OCI-LY1 (cell line): Measurements from ENCODE around the gene LIN7C.

Experiments
- H2AFZ ChIP-seq: fragments of 200-600 bp; sonication (generic), shearing (Covaris generic); 2 replicates; pipeline ENCODE4 v1.6.0; 2014; ENCODE audit warnings: antibody characterized with exemption, mild to moderate bottlenecking, low read length
- H3F3A ChIP-seq: fragments of 200-600 bp; sonication (generic), shearing (Covaris generic); 2 replicates; pipeline ENCODE4 v1.6.0; 2014; ENCODE audit warnings: mild to moderate bottlenecking, antibody characterized with exemption, low read length, moderate library complexity; ENCODE audit not compliant: insufficient read depth
- H3K27ac ChIP-seq: fragments of 200-600 bp; sonication (generic); 2 replicates; pipeline ENCODE4 v1.5.1; 2014; ENCODE audit warnings: low read length, mixed run types, mild to moderate bottlenecking, low read depth; ENCODE audit not compliant: poor library complexity, severe bottlenecking
- H3K27me3 ChIP-seq: fragments of 200-600 bp; sonication (generic); 2 replicates; pipeline ENCODE4 v1.6.0; 2014; ENCODE audit warnings: antibody characterized with exemption, mild to moderate bottlenecking, low read length, moderate library complexity; ENCODE audit not compliant: insufficient read depth
- H3K36me3 ChIP-seq: fragments of 200-600 bp; sonication (generic); 2 replicates; pipeline ENCODE4 v1.6.1; 2014; ENCODE audit warnings: mild to moderate bottlenecking, antibody characterized with exemption, low read length, moderate library complexity, mixed read lengths; ENCODE audit not compliant: insufficient read depth
- H3K4me1 ChIP-seq: fragments of 200-600 bp; sonication (generic); 2 replicates; pipeline ENCODE4 v1.5.1; 2014; ENCODE audit warnings: mild to moderate bottlenecking, low read length, moderate library complexity; ENCODE audit not compliant: insufficient read depth, severe bottlenecking
- H3K4me2 ChIP-seq: fragments of 200-600 bp; sonication (generic), shearing (Covaris generic); 2 replicates; pipeline ENCODE4 v1.6.1; 2014; ENCODE audit warnings: low read length
- H3K4me3 ChIP-seq: fragments of 200-600 bp; sonication (generic); 2 replicates; pipeline ENCODE4 v1.5.1; 2014; ENCODE audit warnings: low read length, low read depth, mild to moderate bottlenecking, mixed read lengths; ENCODE audit not compliant: poor library complexity, severe bottlenecking
- H3K79me2 ChIP-seq: fragments of 200-600 bp; shearing (Covaris generic); 2 replicates; pipeline ENCODE4 v1.6.1; 2016; ENCODE audit warnings: mixed run types, low read length, mixed read lengths; ENCODE audit not compliant: insufficient read depth
- H3K9ac ChIP-seq: fragments of 200-600 bp; sonication (generic), shearing (Covaris generic); 2 replicates; pipeline ENCODE4 v1.6.1; 2014; ENCODE audit warnings: mild to moderate bottlenecking, low read length, mixed read lengths
- H3K9me2 ChIP-seq: fragments of 200-600 bp; sonication (generic), shearing (Covaris generic); 2 replicates; pipeline ENCODE4 v1.6.1; 2014; ENCODE audit warnings: low read depth, mild to moderate bottlenecking, low read length, mixed read lengths
- H3K9me3 ChIP-seq: fragments of 200-600 bp; shearing (Covaris generic); 2 replicates; pipeline ENCODE4 v1.6.1; 2014; ENCODE audit warnings: low read length, mixed read lengths
- H4K20me1 ChIP-seq: fragments of 200-600 bp; sonication (generic), shearing (Covaris generic); 2 replicates; pipeline ENCODE4 v1.6.0; 2016; ENCODE audit warnings: mild to moderate bottlenecking, low read length; ENCODE audit not compliant: insufficient read depth
- EZH2 ChIP-seq: fragments of 200-600 bp; sonication (generic), shearing (Covaris generic); IDR thresholded peaks from 2 replicates; pipeline ENCODE4 v1.8.0; 2017; ENCODE audit warnings: borderline replicate concordance, mixed run types, mild to moderate bottlenecking, antibody characterized with exemption, low read length, moderate library complexity, mixed read lengths
- TF ChIP-seq, protein P1 (sequence below): fragments of 200-600 bp; sonication (generic), shearing (Covaris generic); IDR thresholded peaks from 2 replicates; pipeline ENCODE4 v1.5.1; 2017; ENCODE audit warnings: mild to moderate bottlenecking, antibody characterized with exemption, low read length, moderate library complexity, mixed read lengths

LIN7C gene

DNA sequence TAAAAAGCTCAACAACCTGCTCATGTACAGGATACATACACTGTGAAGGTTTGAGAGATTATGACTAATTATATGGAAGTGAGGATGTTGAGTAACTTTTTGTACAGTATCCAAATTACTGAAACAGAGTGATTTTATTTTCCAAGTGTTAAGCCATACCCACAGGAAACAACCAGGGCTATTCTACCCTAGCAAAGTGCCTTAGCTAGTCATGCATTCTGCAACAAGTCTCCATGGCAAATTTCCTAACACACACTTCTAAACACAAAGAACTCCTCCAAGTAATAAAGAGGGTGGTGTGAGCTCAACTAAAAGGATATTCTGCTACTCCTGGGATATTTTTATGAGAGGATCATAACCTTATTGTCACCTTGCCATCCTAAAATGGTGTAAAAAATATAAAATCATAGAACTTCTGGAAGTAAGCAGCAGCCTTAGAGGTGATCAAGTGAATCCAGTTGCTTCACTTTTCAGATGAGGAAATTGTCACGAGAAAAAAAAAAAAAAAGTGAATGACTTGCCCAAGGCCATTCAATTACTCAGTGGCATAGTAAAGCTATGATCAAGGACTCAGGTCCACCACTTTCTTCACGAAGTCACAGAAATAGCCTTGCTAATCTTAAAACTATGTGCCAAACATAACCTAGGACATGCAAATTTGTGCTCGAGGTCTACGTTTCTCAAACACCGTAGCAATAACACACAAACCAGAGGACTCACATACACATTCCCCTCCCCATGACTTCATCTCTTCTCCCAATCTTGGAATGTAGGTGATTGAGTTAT is 38.2 kb downstream of the LIN7C start:
- Histone ChIP-seq H3K4me2 (no peak overlapping the region), H4K20me1 (no peaks in the 10 kb centered on the region), H3K9me3 (no peaks in the 10 kb centered on the region), H3K36me3 (no peaks in the 10 kb centered on the region), H3K9ac (no peak overlapping the region), H3K79me2 (no peaks in the 10 kb centered on the region), H3K9me2 (no peaks in the 10 kb centered on the region), H3K4me3 (no peak overlapping the region), H3K4me1 (peaks cover 6% of the 10 kb centered on the region), H3K27ac (no peak overlapping the region), H3K27me3 (0 out of 2 replicates have a peak, but pooled peaks cover 4% of the 10 kb centered on the region), H3F3A (no peaks in the 10 kb centered on the region), H2AFZ (no peak overlapping the region)
- TF ChIP-seq, protein P1, sequence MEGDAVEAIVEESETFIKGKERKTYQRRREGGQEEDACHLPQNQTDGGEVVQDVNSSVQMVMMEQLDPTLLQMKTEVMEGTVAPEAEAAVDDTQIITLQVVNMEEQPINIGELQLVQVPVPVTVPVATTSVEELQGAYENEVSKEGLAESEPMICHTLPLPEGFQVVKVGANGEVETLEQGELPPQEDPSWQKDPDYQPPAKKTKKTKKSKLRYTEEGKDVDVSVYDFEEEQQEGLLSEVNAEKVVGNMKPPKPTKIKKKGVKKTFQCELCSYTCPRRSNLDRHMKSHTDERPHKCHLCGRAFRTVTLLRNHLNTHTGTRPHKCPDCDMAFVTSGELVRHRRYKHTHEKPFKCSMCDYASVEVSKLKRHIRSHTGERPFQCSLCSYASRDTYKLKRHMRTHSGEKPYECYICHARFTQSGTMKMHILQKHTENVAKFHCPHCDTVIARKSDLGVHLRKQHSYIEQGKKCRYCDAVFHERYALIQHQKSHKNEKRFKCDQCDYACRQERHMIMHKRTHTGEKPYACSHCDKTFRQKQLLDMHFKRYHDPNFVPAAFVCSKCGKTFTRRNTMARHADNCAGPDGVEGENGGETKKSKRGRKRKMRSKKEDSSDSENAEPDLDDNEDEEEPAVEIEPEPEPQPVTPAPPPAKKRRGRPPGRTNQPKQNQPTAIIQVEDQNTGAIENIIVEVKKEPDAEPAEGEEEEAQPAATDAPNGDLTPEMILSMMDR = no peak
- no peak for TF ChIP-seq EZH2

DNA sequence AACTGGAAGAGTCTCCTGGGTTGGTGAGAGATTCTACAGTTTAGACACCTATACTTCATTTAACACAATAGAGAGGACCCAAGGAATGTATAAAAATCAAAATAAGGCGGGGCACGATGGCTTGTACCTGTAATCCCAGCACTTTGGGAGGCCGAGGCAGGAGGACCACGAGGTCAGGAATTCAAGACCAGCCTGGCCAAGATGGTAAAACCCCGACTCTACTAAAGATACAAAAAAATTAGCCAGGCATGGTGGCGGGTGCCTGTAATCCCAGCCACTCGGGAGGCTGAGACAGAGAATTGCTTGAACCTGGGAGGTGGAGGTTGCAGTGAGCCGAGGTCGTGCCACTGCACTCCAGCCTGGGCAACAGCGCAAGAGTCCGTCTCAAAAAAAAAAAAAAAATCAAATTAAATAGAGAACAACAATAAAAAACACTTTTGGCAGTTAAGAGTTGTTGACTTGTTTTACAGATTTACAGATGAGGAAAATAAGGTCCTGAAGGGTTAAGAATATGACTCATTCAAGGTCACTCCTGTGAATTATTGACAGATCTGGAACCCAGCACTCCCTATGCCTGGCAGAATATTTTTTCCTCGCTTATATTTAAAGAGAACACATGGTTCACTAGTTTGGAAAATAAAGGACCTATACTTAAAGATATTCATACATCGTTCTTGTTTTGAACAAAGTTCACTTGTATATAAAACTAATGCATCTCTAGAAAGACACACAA is 39.2 kb downstream of the LIN7C start:
- no peak overlapping the region for H3K9ac ChIP-seq
- H3K9me3 ChIP-seq = no peaks in the 10 kb centered on the region
- H3K9me2 ChIP-seq = no peaks in the 10 kb centered on the region
- H3K36me3 ChIP-seq = no peaks in the 10 kb centered on the region
- peaks cover 6% of the 10 kb centered on the region for H3K4me1 ChIP-seq
- no peak overlapping the region for H2AFZ ChIP-seq
- no peak overlapping the region for H3K27ac ChIP-seq
- H3K27me3 ChIP-seq = 0 out of 2 replicates have a peak, but pooled peaks cover 4% of the 10 kb centered on the region
- no peaks in the 10 kb centered on the region for H3F3A ChIP-seq
- TF ChIP-seq, protein P1 = no peak
- TF ChIP-seq EZH2 = no peak
- H3K4me2 ChIP-seq = no peak overlapping the region
- no peak overlapping the region for H3K4me3 ChIP-seq
- no peaks in the 10 kb centered on the region for H3K79me2 ChIP-seq
- H4K20me1 ChIP-seq = no peaks in the 10 kb centered on the region

DNA sequence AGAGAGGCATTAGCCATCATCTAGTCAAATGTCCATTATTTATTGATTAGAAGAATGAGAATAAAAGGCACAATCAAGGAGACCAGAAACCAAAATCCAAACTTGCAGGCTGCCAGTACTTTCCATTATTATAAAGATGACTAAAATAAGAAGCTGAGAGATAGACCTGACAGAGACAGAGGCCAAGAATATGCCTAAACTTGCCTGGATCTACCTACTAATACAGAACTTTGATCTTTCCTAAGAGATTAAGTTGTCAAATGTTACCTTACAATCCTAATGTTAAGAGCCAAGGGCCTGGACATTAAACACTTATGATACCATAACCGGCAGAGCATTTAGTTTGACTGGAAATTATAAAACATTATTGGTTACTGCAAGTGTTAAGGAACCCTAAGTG is 40.2 kb downstream of the LIN7C start:
- TF ChIP-seq, protein P1 = no peak
- TF ChIP-seq EZH2 = no peak
- Histone ChIP-seq H3K4me1 (peaks cover 4% of the 10 kb centered on the region), H3K4me2 (no peak overlapping the region), H3K79me2 (no peaks in the 10 kb centered on the region), H3K27me3 (0 out of 2 replicates have a peak, but pooled peaks cover 4% of the 10 kb centered on the region), H3K36me3 (no peaks in the 10 kb centered on the region), H3F3A (no peaks in the 10 kb centered on the region), H3K9me3 (no peaks in the 10 kb centered on the region), H3K9me2 (no peaks in the 10 kb centered on the region), H4K20me1 (no peaks in the 10 kb centered on the region), H3K9ac (no peak overlapping the region), H3K4me3 (no peak overlapping the region), H3K27ac (no peak overlapping the region), H2AFZ (no peak overlapping the region)
